Measurements from ENCODE around the gene MYO1E.

DNA sequence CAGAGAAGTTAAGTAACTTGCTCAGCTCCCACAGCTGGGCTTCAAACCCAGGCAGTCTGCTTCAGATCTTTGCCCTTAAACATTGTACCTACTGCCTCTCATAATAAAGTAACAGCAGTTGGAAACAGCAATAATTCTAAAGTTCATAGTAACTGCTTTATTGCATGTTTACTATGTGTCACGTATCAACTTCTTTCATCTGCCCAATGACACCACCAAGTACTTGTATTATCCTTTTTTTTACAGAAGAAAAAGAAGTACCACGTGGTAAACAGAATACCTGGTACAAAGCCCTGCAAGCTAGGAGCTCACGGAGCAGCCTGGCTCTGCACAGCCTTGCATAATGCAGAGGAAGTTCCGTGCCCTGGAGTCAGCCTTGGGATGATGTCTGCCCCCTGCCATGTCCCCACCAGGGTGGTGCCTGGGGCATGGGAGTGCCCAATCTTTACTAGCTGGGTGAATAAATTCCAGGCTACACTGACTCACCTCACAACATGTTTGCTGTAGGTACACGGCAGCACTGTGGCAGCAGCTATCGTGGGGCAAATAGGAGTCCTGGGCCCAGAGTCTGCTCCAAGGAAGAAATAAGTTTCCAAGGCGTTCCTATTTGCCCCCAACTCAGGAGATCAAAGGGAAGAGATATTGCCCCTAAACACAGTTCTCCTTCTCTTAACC, 88.8 kb downstream of the MYO1E start:
- TF ChIP-seq, protein P1, sequence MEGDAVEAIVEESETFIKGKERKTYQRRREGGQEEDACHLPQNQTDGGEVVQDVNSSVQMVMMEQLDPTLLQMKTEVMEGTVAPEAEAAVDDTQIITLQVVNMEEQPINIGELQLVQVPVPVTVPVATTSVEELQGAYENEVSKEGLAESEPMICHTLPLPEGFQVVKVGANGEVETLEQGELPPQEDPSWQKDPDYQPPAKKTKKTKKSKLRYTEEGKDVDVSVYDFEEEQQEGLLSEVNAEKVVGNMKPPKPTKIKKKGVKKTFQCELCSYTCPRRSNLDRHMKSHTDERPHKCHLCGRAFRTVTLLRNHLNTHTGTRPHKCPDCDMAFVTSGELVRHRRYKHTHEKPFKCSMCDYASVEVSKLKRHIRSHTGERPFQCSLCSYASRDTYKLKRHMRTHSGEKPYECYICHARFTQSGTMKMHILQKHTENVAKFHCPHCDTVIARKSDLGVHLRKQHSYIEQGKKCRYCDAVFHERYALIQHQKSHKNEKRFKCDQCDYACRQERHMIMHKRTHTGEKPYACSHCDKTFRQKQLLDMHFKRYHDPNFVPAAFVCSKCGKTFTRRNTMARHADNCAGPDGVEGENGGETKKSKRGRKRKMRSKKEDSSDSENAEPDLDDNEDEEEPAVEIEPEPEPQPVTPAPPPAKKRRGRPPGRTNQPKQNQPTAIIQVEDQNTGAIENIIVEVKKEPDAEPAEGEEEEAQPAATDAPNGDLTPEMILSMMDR (conservative IDR thresholded peaks at IDR 0.05 in 1 of 2, IDR thresholded peaks at IDR 0.05 in 1 of 2; ENCODE audit: extremely low read depth in 1 of 2, insufficient read depth in 1 of 2, low read depth in 1 of 2, low read length in 2 of 2) = peak in 1 of 2 donors; percentile 1
- no peak for TF ChIP-seq EZH2 (IDR thresholded peaks at IDR 0.05; ENCODE audit: borderline replicate concordance, low read length)

Measured in mammary epithelial cell (primary cell).